T-cell (primary cell): ENCODE results near the gene IL1A. TPM values are rescaled to one million over a fixed set of nuclear protein-coding genes. Genes with fewer than 3 reads are reported as not detected.

Experiments
- ATAC-seq, 4 experiments: fragments of 200-7000 bp in 3 of 4; fragments of 150-1000 bp in 1 of 4; cut with Tn5 transposase; replicated peaks in 1 of 4; 1 replicate in 3 of 4; 2 replicates in 1 of 4; pipeline ENCODE4 v1.10.0; 2021; ENCODE audit warnings: moderate library complexity in 3 of 4, mild to moderate bottlenecking in 2 of 4, moderate number of reproducible peaks in 1 of 4
- CTCF ChIA-PET, 2 donors: fragments of 300-600 bp; sonication (Branson Sonifier 250); formaldehyde crosslinking; loops; one replicate each; lab custom pipeline; 2022; ENCODE audit warnings: antibody characterized with exemption in 2 of 2; lab: Charles Lee
- POLR2A ChIA-PET, 2 donors: fragments of 300-600 bp; sonication (Branson Sonifier 250); formaldehyde crosslinking; loops; one replicate each; lab custom pipeline; 2022; ENCODE audit warnings: antibody characterized with exemption in 2 of 2; lab: Charles Lee
- DNase-seq, 35 experiments: peaks; one replicate each; pipeline versions ENCODE4 v3.0.0 to v3.0.0-alpha.2; 2013 to 2023
- H3K27ac ChIP-seq: one replicate; pipeline ENCODE4 v1.5.1; 2013; ENCODE audit warnings: low read length
- H3K27me3 ChIP-seq, 2 experiments: replicated peaks in 1 of 2; 1 replicate in 1 of 2; 2 replicates in 1 of 2; pipeline versions ENCODE4 v1.6.1 to v1.7.0; 2013; ENCODE audit warnings: low read length in 1 of 2, mixed read lengths in 1 of 2; ENCODE audit not compliant: control insufficient read depth in 2 of 2, insufficient read depth in 2 of 2; ENCODE audit errors: extremely low read depth in 1 of 2
- H3K36me3 ChIP-seq, 2 donors: 1 replicate in 1 of 2; 2 replicates in 1 of 2; pipeline versions ENCODE4 v1.6.1 to v1.7.0; 2013; ENCODE audit warnings: low read length in 1 of 2; ENCODE audit not compliant: control insufficient read depth in 2 of 2, insufficient read depth in 1 of 2; ENCODE audit errors: extremely low read depth in 1 of 2
- H3K4me1 ChIP-seq, 2 experiments: 1 replicate in 1 of 2; 2 replicates in 1 of 2; pipeline versions ENCODE4 v1.6.1 to v1.7.0; 2013; ENCODE audit warnings: low read length in 2 of 2, mixed read lengths in 1 of 2; ENCODE audit not compliant: insufficient read depth in 2 of 2, control insufficient read depth in 1 of 2; ENCODE audit errors: extremely low read depth in 1 of 2
- H3K4me3 ChIP-seq, 2 donors: 1 replicate in 1 of 2; 2 replicates in 1 of 2; pipeline versions ENCODE4 v1.5.1 to v1.7.0; 2013; ENCODE audit warnings: mild to moderate bottlenecking in 2 of 2, low read length in 1 of 2, moderate library complexity in 1 of 2; ENCODE audit not compliant: control insufficient read depth in 1 of 2; ENCODE audit errors: extremely low read depth in 1 of 2
- H3K9me3 ChIP-seq: 2 replicates; pipeline ENCODE4 v1.7.0; 2013
- H3K27ac Mint-ChIP-seq, 2 donors: one replicate each; pipeline ENCODE4 v1.8.0; 2020 to 2021; ENCODE audit warnings: mild to moderate bottlenecking in 2 of 2, mixed read lengths in 2 of 2
- H3K27me3 Mint-ChIP-seq, 2 donors: one replicate each; pipeline ENCODE4 v1.8.0; 2021 to 2022; ENCODE audit warnings: mixed read lengths in 2 of 2
- H3K36me3 Mint-ChIP-seq: one replicate; pipeline ENCODE4 v1.8.0; 2021; ENCODE audit warnings: mixed read lengths
- H3K4me1 Mint-ChIP-seq, 3 donors: one replicate each; pipeline ENCODE4 v1.8.0; 2020 to 2022; ENCODE audit warnings: mixed read lengths in 3 of 3, mild to moderate bottlenecking in 1 of 3
- H3K4me3 Mint-ChIP-seq, 3 donors: one replicate each; pipeline ENCODE4 v1.8.0; 2020 to 2022; ENCODE audit warnings: mild to moderate bottlenecking in 3 of 3, mixed read lengths in 3 of 3, moderate library complexity in 3 of 3
- H3K9me3 Mint-ChIP-seq, 3 donors: one replicate each; pipeline ENCODE4 v1.8.0; 2020 to 2022; ENCODE audit warnings: mixed read lengths in 3 of 3
- WGBS: methylation state at CpG from one replicate; pipeline ENCODE4 v1.1.5; 2013; ENCODE audit warnings: missing lambda C conversion rate; ENCODE audit not compliant: insufficient coverage; 5-methylcytosine and 5-hydroxymethylcytosine counted together
- total RNA-seq, 35 experiments: library from RNA in 6 of 35; stranded (reverse) in 6 of 35; fragments of 120-200 nt in 1 of 35; gene quantifications; one replicate each; pipeline versions ENCODE4 v1.2.1 to v1.2.4 and lab custom pipeline; 2013 to 2026

IL1A gene
- total RNA-seq, 5 donors from 2014 or later (not counting 1 experiment from before 2014, with no cell fraction given): 0.12 TPM; not detected in 4

DNA sequence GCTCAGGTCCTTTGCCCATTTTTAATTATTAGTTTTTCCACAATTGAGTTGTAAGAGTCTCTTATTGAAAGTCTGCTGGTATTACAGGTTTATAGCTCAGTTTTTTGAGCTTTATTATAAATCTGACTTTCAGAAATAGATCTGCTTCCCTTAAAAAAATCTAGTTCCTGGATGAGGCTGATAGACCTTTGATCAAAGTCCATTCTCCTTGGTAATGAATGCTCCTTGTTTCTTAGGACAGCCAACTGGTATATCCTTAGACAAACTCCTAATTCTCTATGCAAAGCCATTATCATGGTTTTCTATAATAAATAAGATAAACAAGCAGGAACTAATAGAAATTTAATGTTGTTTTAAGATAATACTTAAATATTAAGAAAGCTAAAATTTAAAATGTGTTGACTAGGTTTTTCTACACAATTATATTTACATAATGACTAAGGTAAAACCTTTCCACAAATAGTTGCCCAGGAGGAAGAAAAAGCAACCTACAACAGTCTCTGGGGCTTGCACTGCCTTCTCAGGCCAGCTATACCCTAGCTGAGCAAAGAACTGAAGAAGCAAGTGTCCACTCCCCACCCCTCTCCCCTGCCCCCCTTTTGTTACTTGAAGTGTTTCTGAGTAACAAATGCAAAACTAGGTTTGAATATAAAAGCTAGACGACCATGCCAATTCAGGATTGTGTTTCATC is 46.6 kb downstream of the IL1A start:
- CTCF ChIA-PET: interaction anchor here in 1 of 2 donors (1.3 to 2.0 kb wide), 2 partner anchors 11 kb away, joined by 3 to 13 read pairs; no protein-coding TSS in a partner anchor

GRCh38 chr2:112733871-112734270 is 50.4 kb downstream of the IL1A start:
- Mint-ChIP-seq H3K36me3 (no peaks in the 10 kb centered on the region), H3K27me3 (no peaks in the 10 kb centered on the region), H3K4me3 (no peak overlapping the region), H3K4me1 (no peaks in the 10 kb centered on the region), H3K9me3 (no peaks in the 10 kb centered on the region), H3K27ac (no peak overlapping the region)
- Histone ChIP-seq H3K4me3 (no peak overlapping the region), H3K9me3 (no peaks in the 10 kb centered on the region), H3K27me3 (peaks cover 0 to 6% of the 10 kb centered on the region in 2 experiments), H3K27ac (no peak overlapping the region), H3K4me1 (no peaks in the 10 kb centered on the region), H3K36me3 (no peaks in the 10 kb centered on the region)
- POLR2A ChIA-PET: no interaction called here
- no CpG with 5 or more reads among the region's 1 CpG for WGBS
- DNase-seq: no peak
- CTCF ChIA-PET: interaction anchor here in 1 of 2 donors (0.7 kb wide), 1 partner anchor 21 kb away, joined by 4 read pairs; no protein-coding TSS in a partner anchor
- ATAC-seq: no peak

More for the DNA sequence above, 46.6 kb downstream of the IL1A start:
- ATAC-seq: no peak
- no peaks in the 10 kb centered on the region for H3K36me3 Mint-ChIP-seq
- no peaks in the 10 kb centered on the region for H3K9me3 Mint-ChIP-seq
- H3K4me3 Mint-ChIP-seq: no peak overlapping the region
- no peak overlapping the region for H3K27ac Mint-ChIP-seq
- no CpG with 5 or more reads among the region's 1 CpG for WGBS
- Histone ChIP-seq H3K4me1 (no peaks in the 10 kb centered on the region), H3K27me3 (no peaks in the 10 kb centered on the region), H3K36me3 (no peaks in the 10 kb centered on the region), H3K4me3 (no peak overlapping the region), H3K9me3 (no peaks in the 10 kb centered on the region), H3K27ac (no peak overlapping the region)
- H3K4me1 Mint-ChIP-seq: no peaks in the 10 kb centered on the region
- H3K27me3 Mint-ChIP-seq: no peaks in the 10 kb centered on the region
- POLR2A ChIA-PET: no interaction called here
- no peak for DNase-seq

GRCh38 chr2:112733456-112733855 is 50.8 kb downstream of the IL1A start:
- H3K27ac Mint-ChIP-seq: no peak overlapping the region
- WGBS: 92% methylated on average over 3 of the region's 4 CpGs
- H3K4me1 Mint-ChIP-seq: no peaks in the 10 kb centered on the region
- peaks cover 0 to 7% of the 10 kb centered on the region in 2 experiments for H3K27me3 ChIP-seq
- no peaks in the 10 kb centered on the region for H3K9me3 Mint-ChIP-seq
- no peaks in the 10 kb centered on the region for H3K9me3 ChIP-seq
- H3K4me1 ChIP-seq: no peaks in the 10 kb centered on the region
- no peak overlapping the region for H3K27ac ChIP-seq
- no peaks in the 10 kb centered on the region for H3K36me3 Mint-ChIP-seq
- CTCF ChIA-PET: interaction anchor here in 1 of 2 donors (0.7 kb wide), 1 partner anchor 21 kb away, joined by 4 read pairs; no protein-coding TSS in a partner anchor
- no peak overlapping the region for H3K4me3 Mint-ChIP-seq
- no peaks in the 10 kb centered on the region for H3K36me3 ChIP-seq
- no peak overlapping the region for H3K4me3 ChIP-seq
- ATAC-seq: no peak
- POLR2A ChIA-PET: no interaction called here
- DNase-seq: no peak
- H3K27me3 Mint-ChIP-seq: no peaks in the 10 kb centered on the region

GRCh38 chr2:112731479-112731878 is 52.8 kb downstream of the IL1A start:
- no peak overlapping the region for H3K4me3 ChIP-seq
- Mint-ChIP-seq H3K4me1 (peaks cover 4 to 7% (median 4%) of the 10 kb centered on the region in 3 donors), H3K9me3 (no peaks in the 10 kb centered on the region), H3K4me3 (no peak overlapping the region), H3K36me3 (no peaks in the 10 kb centered on the region), H3K27ac (no peak overlapping the region), H3K27me3 (peaks cover 0 to 4% of the 10 kb centered on the region in 2 donors)
- POLR2A ChIA-PET: interaction anchor here in 1 of 2 donors (0.9 kb wide), 1 partner anchor 131 kb away, joined by 5 read pairs; no protein-coding TSS in a partner anchor
- CTCF ChIA-PET: interaction anchor here (0.5 to 0.7 kb wide), 3 partner anchors 46 to 853 kb away, joined by 3 to 6 read pairs (median 3); no protein-coding TSS in a partner anchor
- H3K9me3 ChIP-seq: no peaks in the 10 kb centered on the region
- peaks cover 0 to 6% of the 10 kb centered on the region in 2 experiments for H3K4me1 ChIP-seq
- no peaks in the 10 kb centered on the region for H3K36me3 ChIP-seq
- peaks cover 0 to 23% of the 10 kb centered on the region in 2 experiments for H3K27me3 ChIP-seq
- WGBS: no CpG with 5 or more reads among the region's 2 CpGs
- no peak for ATAC-seq
- no peak for DNase-seq
- no peak overlapping the region for H3K27ac ChIP-seq

- H3K9me3 Mint-ChIP-seq: no peaks in the 10 kb centered on the region
- CTCF ChIA-PET: interaction anchor here in 1 of 2 donors (0.7 kb wide), 1 partner anchor 111 kb away, joined by 5 read pairs; no protein-coding TSS in a partner anchor
- Histone ChIP-seq H3K27ac (no peak overlapping the region), H3K27me3 (peaks cover 0 to 26% of the 10 kb centered on the region in 2 experiments), H3K4me1 (peaks cover 0 to 9% of the 10 kb centered on the region in 2 experiments), H3K9me3 (no peaks in the 10 kb centered on the region), H3K36me3 (no peaks in the 10 kb centered on the region), H3K4me3 (no peak overlapping the region)
- no peak overlapping the region for H3K27ac Mint-ChIP-seq
- peaks cover 0 to 4% of the 10 kb centered on the region in 2 donors for H3K27me3 Mint-ChIP-seq
- no peak overlapping the region for H3K4me3 Mint-ChIP-seq
- no CpG with 5 or more reads among the region's 5 CpGs for WGBS
- POLR2A ChIA-PET: interaction anchor here in 1 of 2 donors (0.9 kb wide), 1 partner anchor 131 kb away, joined by 5 read pairs; no protein-coding TSS in a partner anchor
- H3K36me3 Mint-ChIP-seq: no peaks in the 10 kb centered on the region
- DNase-seq: no peak
- ATAC-seq: no peak
- H3K4me1 Mint-ChIP-seq: peaks cover 5 to 8% (median 5%) of the 10 kb centered on the region in 3 donors
These were observed 53.5 kb downstream of the IL1A start for GRCh38 chr2:112730791-112731190.

DNA sequence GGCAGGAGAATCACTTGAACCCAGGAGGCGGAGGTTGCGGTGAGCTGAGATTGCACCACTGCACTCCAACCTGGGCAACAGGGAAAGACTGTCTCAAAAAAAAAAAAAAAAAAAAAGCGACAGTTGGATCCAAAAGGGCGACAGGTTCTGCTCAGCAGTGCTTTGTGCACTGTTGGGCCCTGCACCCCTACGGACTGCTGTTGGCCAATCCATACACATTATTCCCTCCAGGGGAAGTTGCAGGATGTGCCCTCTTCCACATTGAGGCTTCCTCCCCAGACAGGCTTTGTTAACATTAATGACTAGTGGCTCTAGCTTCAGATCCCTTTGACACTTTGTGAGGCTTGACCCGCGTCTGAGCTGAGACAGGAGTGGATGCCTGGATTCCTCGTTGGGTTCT is 54.1 kb downstream of the IL1A start:
- no peak for ATAC-seq
- peaks cover 0 to 9% of the 10 kb centered on the region in 2 experiments for H3K4me1 ChIP-seq
- no peak for DNase-seq
- Mint-ChIP-seq H3K4me1 (peaks cover 5 to 8% (median 5%) of the 10 kb centered on the region in 3 donors), H3K4me3 (no peak overlapping the region), H3K9me3 (no peaks in the 10 kb centered on the region), H3K27ac (no peak overlapping the region), H3K27me3 (peaks cover 0 to 4% of the 10 kb centered on the region in 2 donors), H3K36me3 (no peaks in the 10 kb centered on the region)
- peaks cover 0 to 26% of the 10 kb centered on the region in 2 experiments for H3K27me3 ChIP-seq
- H3K9me3 ChIP-seq: no peaks in the 10 kb centered on the region
- no peak overlapping the region for H3K27ac ChIP-seq
- POLR2A ChIA-PET: interaction anchor here in 1 of 2 donors (0.6 kb wide), 1 partner anchor 93 kb away, joined by 4 read pairs; no protein-coding TSS in a partner anchor
- 91% methylated on average over 7 of the region's 8 CpGs for WGBS
- H3K36me3 ChIP-seq: no peaks in the 10 kb centered on the region
- CTCF ChIA-PET: interaction anchor here (0.6 to 0.9 kb wide), 4 partner anchors 22 to 132 kb away, joined by 3 to 5 read pairs (median 3); no protein-coding TSS in a partner anchor
- H3K4me3 ChIP-seq: no peak overlapping the region
